Activated naive CD4-positive, alpha-beta T cell treated with anti-CD3 and anti-CD28 coated beads for 36 hours (primary cell): ENCODE data around the gene SYCP2. TPM values are rescaled to one million over a fixed set of nuclear protein-coding genes. Genes with fewer than 3 reads are reported as not detected.
"Not testable (repeated sequence)": the region's sequence is repeated elsewhere in the genome, so short reads cannot be mapped to it uniquely, and the experiment has no call there.

ENCODE experiments used
- CTCF ChIA-PET: fragments of 350-600 bp; sonication (Branson Sonifier 250); formaldehyde crosslinking; loops from one replicate; lab custom pipeline; 2021; ENCODE audit warnings: antibody characterized with exemption; lab: Charles Lee
- DNase-seq: peaks from one replicate; pipeline ENCODE4 v3.0.0-alpha.2; 2020
- H3K27ac Mint-ChIP-seq: one replicate; pipeline ENCODE4 v1.8.0; 2021; ENCODE audit warnings: mild to moderate bottlenecking, mixed read lengths
- H3K27me3 Mint-ChIP-seq: one replicate; pipeline ENCODE4 v1.8.0; 2021; ENCODE audit warnings: low read depth, mixed read lengths
- H3K36me3 Mint-ChIP-seq: one replicate; pipeline ENCODE4 v1.8.0; 2021; ENCODE audit warnings: low read depth, mixed read lengths
- H3K4me1 Mint-ChIP-seq: one replicate; pipeline ENCODE4 v1.8.0; 2021; ENCODE audit warnings: low read depth, mixed read lengths
- H3K4me3 Mint-ChIP-seq: one replicate; pipeline ENCODE4 v1.8.0; 2021; ENCODE audit warnings: mild to moderate bottlenecking, moderate library complexity, mixed read lengths
- H3K9me3 Mint-ChIP-seq: one replicate; pipeline ENCODE4 v1.8.0; 2021; ENCODE audit warnings: mixed read lengths
- intact Hi-C: fragments of 100-400 bp; cut with micrococcal nuclease; formaldehyde crosslinking; loops from one replicate; pipeline ENCODE4 v1.15.1; 2023
- total RNA-seq, 2 experiments: library from RNA; stranded (reverse); gene quantifications; one replicate each; pipeline ENCODE4 v1.2.3, GENCODE V29; 2021

The SYCP2 gene
- 1 to 10 TPM; 1.2 to 1.5 TPM for total RNA-seq

GRCh38 chr20:59933296-59933848 is at the start of gene SYCP2:
Gene SYCP2 (minus strand): TSS chr20:59933637. CDS start chr20:59922413, 11,224 bp downstream.
- no peaks in the 10 kb centered on the region for H3K9me3 Mint-ChIP-seq
- intact Hi-C loops: loop anchor here (10.0 kb wide), 1 partner anchor 149 kb away; no protein-coding TSS in a partner anchor
- peaks cover 4% of the 10 kb centered on the region for H3K36me3 Mint-ChIP-seq

GRCh38 chr20:59983076-59983475 is 49.6 kb upstream of the SYCP2 start:
- intact Hi-C loops: no loop called here
- H3K27ac Mint-ChIP-seq: no peak overlapping the region
- no peaks in the 10 kb centered on the region for H3K4me1 Mint-ChIP-seq
- H3K4me3 Mint-ChIP-seq: no peak overlapping the region
- DNase-seq: no peak
- CTCF ChIA-PET: no interaction called here
- H3K9me3 Mint-ChIP-seq: no peaks in the 10 kb centered on the region
- no peaks in the 10 kb centered on the region for H3K27me3 Mint-ChIP-seq
- peaks cover 2% of the 10 kb centered on the region for H3K36me3 Mint-ChIP-seq

More at GRCh38 chr20:59933296-59933848, at the start of gene SYCP2:
- Mint-ChIP-seq H3K27ac (no peak within 1 kb of the TSS), H3K4me1 (peaks cover 23% of the 10 kb centered on the region), H3K27me3 (peaks cover 2% of the 10 kb centered on the region), H3K4me3 (peak within 1 kb of the TSS; percentile 68)
- peak; percentile 42 for DNase-seq
- CTCF ChIA-PET: interaction anchor here (0.6 to 1.5 kb wide), 3 partner anchors 10 to 39 kb away, joined by 5 to 6 read pairs (median 5); no protein-coding TSS in a partner anchor

- Mint-ChIP-seq H3K36me3 (no peaks in the 10 kb centered on the region), H3K27ac (no peak overlapping the region), H3K9me3 (no peaks in the 10 kb centered on the region), H3K4me1 (no peaks in the 10 kb centered on the region), H3K4me3 (no peak overlapping the region), H3K27me3 (no peaks in the 10 kb centered on the region)
- no peak for DNase-seq
- CTCF ChIA-PET: no interaction called here
- intact Hi-C loops: no loop called here
Observed at GRCh38 chr20:59977086-59977485, 43.6 kb upstream of the SYCP2 start.

- Mint-ChIP-seq H3K4me3 (no peak overlapping the region), H3K36me3 (no peaks in the 10 kb centered on the region), H3K9me3 (no peaks in the 10 kb centered on the region), H3K27ac (no peak overlapping the region), H3K4me1 (no peaks in the 10 kb centered on the region), H3K27me3 (no peaks in the 10 kb centered on the region)
- CTCF ChIA-PET: interaction anchor here (0.6 kb wide), 1 partner anchor 129 kb away, joined by 3 read pairs; no protein-coding TSS in a partner anchor
- intact Hi-C loops: no loop called here
- no peak for DNase-seq
Observed at GRCh38 chr20:59976156-59976782, 42.8 kb upstream of the SYCP2 start.

- no peak overlapping the region for H3K4me3 Mint-ChIP-seq
- DNase-seq: no peak
- CTCF ChIA-PET: no interaction called here
- no peak overlapping the region for H3K27ac Mint-ChIP-seq
- H3K36me3 Mint-ChIP-seq: no peaks in the 10 kb centered on the region
- intact Hi-C loops: no loop called here
- no peaks in the 10 kb centered on the region for H3K4me1 Mint-ChIP-seq
- no peaks in the 10 kb centered on the region for H3K9me3 Mint-ChIP-seq
- no peaks in the 10 kb centered on the region for H3K27me3 Mint-ChIP-seq
Observed at GRCh38 chr20:59972037-59972801, 38.8 kb upstream of the SYCP2 start.

GRCh38 chr20:59971428-59971827 is 38.0 kb upstream of the SYCP2 start:
- Mint-ChIP-seq H3K27me3 (no peaks in the 10 kb centered on the region), H3K4me3 (no peak overlapping the region), H3K36me3 (no peaks in the 10 kb centered on the region), H3K27ac (no peak overlapping the region), H3K9me3 (no peaks in the 10 kb centered on the region), H3K4me1 (no peaks in the 10 kb centered on the region)
- intact Hi-C loops: no loop called here
- CTCF ChIA-PET: no interaction called here
- DNase-seq: no peak

GRCh38 chr20:59966428-59966827 is 33.0 kb upstream of the SYCP2 start:
- H3K4me3 Mint-ChIP-seq: no peak overlapping the region
- peaks cover 2% of the 10 kb centered on the region for H3K36me3 Mint-ChIP-seq
- intact Hi-C loops: no loop called here
- no peak for DNase-seq
- H3K4me1 Mint-ChIP-seq: no peaks in the 10 kb centered on the region
- H3K9me3 Mint-ChIP-seq: no peaks in the 10 kb centered on the region
- CTCF ChIA-PET: no interaction called here
- no peaks in the 10 kb centered on the region for H3K27me3 Mint-ChIP-seq
- no peak overlapping the region for H3K27ac Mint-ChIP-seq

- DNase-seq: no peak
- peaks cover 5% of the 10 kb centered on the region for H3K36me3 Mint-ChIP-seq
- no peaks in the 10 kb centered on the region for H3K27me3 Mint-ChIP-seq
- no peak overlapping the region for H3K27ac Mint-ChIP-seq
- no peaks in the 10 kb centered on the region for H3K4me1 Mint-ChIP-seq
- no peak overlapping the region for H3K4me3 Mint-ChIP-seq
- CTCF ChIA-PET: no interaction called here
- intact Hi-C loops: no loop called here
- no peaks in the 10 kb centered on the region for H3K9me3 Mint-ChIP-seq
Observed at GRCh38 chr20:59962155-59962554, 28.7 kb upstream of the SYCP2 start.

- no peak overlapping the region for H3K4me3 Mint-ChIP-seq
- H3K36me3 Mint-ChIP-seq: peaks cover 5% of the 10 kb centered on the region
- H3K9me3 Mint-ChIP-seq: no peaks in the 10 kb centered on the region
- intact Hi-C loops: no loop called here
- no peak for DNase-seq
- no peaks in the 10 kb centered on the region for H3K27me3 Mint-ChIP-seq
- no peak overlapping the region for H3K27ac Mint-ChIP-seq
- CTCF ChIA-PET: no interaction called here
- no peaks in the 10 kb centered on the region for H3K4me1 Mint-ChIP-seq
Observed at GRCh38 chr20:59961423-59961822, 28.0 kb upstream of the SYCP2 start.

- H3K36me3 Mint-ChIP-seq: peaks cover 5% of the 10 kb centered on the region
- CTCF ChIA-PET: interaction anchor here (0.6 to 1.5 kb wide), 3 partner anchors 9 to 24 kb away, joined by 3 to 7 read pairs (median 4); no protein-coding TSS in a partner anchor
Observed at GRCh38 chr20:59958626-59959025, 25.2 kb upstream of the SYCP2 start.

GRCh38 chr20:59958123-59958522 is 24.7 kb upstream of the SYCP2 start, which contains the start of gene CDH26:
Gene CDH26 (plus strand): TSS chr20:59958423. CDS start chr20:59958727, 304 bp downstream.
- H3K36me3 Mint-ChIP-seq: peaks cover 5% of the 10 kb centered on the region
- H3K27ac Mint-ChIP-seq: no peak within 1 kb of the TSS
- CTCF ChIA-PET: interaction anchor here (0.6 to 0.9 kb wide), 2 partner anchors 9 to 24 kb away, joined by 3 to 7 read pairs; no protein-coding TSS in a partner anchor
- no peak within 1 kb of the TSS for H3K4me3 Mint-ChIP-seq
- intact Hi-C loops: no loop called here
- no peaks in the 10 kb centered on the region for H3K4me1 Mint-ChIP-seq
- no peaks in the 10 kb centered on the region for H3K9me3 Mint-ChIP-seq
- no peak for DNase-seq
- H3K27me3 Mint-ChIP-seq: no peaks in the 10 kb centered on the region

More at GRCh38 chr20:59958626-59959025, 25.2 kb upstream of the SYCP2 start:
- no peak for DNase-seq
- Mint-ChIP-seq H3K9me3 (no peaks in the 10 kb centered on the region), H3K27ac (no peak overlapping the region), H3K4me3 (no peak overlapping the region), H3K27me3 (no peaks in the 10 kb centered on the region), H3K4me1 (no peaks in the 10 kb centered on the region)
- intact Hi-C loops: no loop called here

GRCh38 chr20:59957568-59957967 is 24.1 kb upstream of the SYCP2 start:
- H3K4me1 Mint-ChIP-seq, H3K36me3 Mint-ChIP-seq, intact Hi-C loops, H3K27ac Mint-ChIP-seq, DNase-seq, H3K27me3 Mint-ChIP-seq, H3K4me3 Mint-ChIP-seq, H3K9me3 Mint-ChIP-seq: not testable (repeated sequence)
- CTCF ChIA-PET: interaction anchor here (0.9 kb wide), 1 partner anchor 23 kb away, joined by 3 read pairs; no protein-coding TSS in a partner anchor
